ENCODE measurements around the gene PGRMC2. TPM values are rescaled to one million over a fixed set of nuclear protein-coding genes. Genes with fewer than 3 reads are reported as not detected.
A peak's percentile ranks its signal among the peaks of the same experiment; 100 is the strongest.

PGRMC2 gene
- total and polyA plus RNA-seq, 2 donors (not counting 1 experiment from before 2014, with no cell fraction given) = 30.4 to 95.6 TPM

- H4K20me1 ChIP-seq (ENCODE audit: control insufficient read depth, extremely low read depth, insufficient read depth, low read length) = no peaks in the 10 kb centered on the region
- DNase-seq (ENCODE audit: low read depth in 2 of 2) = no peak
- no peaks in the 10 kb centered on the region for H3K27me3 ChIP-seq (ENCODE audit: control insufficient read depth, insufficient read depth, low read length)
- no peak overlapping the region for H3K9ac ChIP-seq (ENCODE audit: insufficient read depth, low read length)
- no peak overlapping the region for H2AFZ ChIP-seq (ENCODE audit: low read length)
- H3K9me3 ChIP-seq (ENCODE audit: control insufficient read depth, insufficient read depth, low read depth, low read length) = no peaks in the 10 kb centered on the region
- H3K36me3 ChIP-seq (ENCODE audit: control insufficient read depth, insufficient read depth, low read length) = no peaks in the 10 kb centered on the region
- TF ChIP-seq CTCF (conservative IDR thresholded peaks at IDR 0.05 in 1 of 2, IDR thresholded peaks at IDR 0.05 in 1 of 2; ENCODE audit: low read depth in 1 of 2, low read length in 2 of 2) (no peak), EZH2 (IDR thresholded peaks at IDR 0.05; ENCODE audit: low read length, missing control alignments) (no peak)
- no peak overlapping the region for H3K4me3 ChIP-seq (replicated peaks in 1 of 4; ENCODE audit: control extremely low read depth in 1 of 4, insufficient read depth in 1 of 4, low read depth in 3 of 4, low read length in 4 of 4)
- no peaks in the 10 kb centered on the region for H3K79me2 ChIP-seq (ENCODE audit: control insufficient read depth, insufficient read depth, low read length)
- H3K27ac ChIP-seq (ENCODE audit: insufficient read depth, low read length) = no peak overlapping the region
- no peak overlapping the region for H3K4me2 ChIP-seq (ENCODE audit: extremely low read depth, insufficient read depth, low read length)
- H3K4me1 ChIP-seq (ENCODE audit: control insufficient read depth, extremely low read depth, insufficient read depth, low read length) = no peaks in the 10 kb centered on the region
These were observed 24.2 kb upstream of the PGRMC2 start for GRCh38 chr4:128311659-128312403.

- DNase-seq (ENCODE audit: low read depth in 2 of 2) = peak in 1 of 2 donors; percentile 63
- no peaks in the 10 kb centered on the region for H3K36me3 ChIP-seq (ENCODE audit: control insufficient read depth, insufficient read depth, low read length)
These were observed 22.7 kb upstream of the PGRMC2 start for GRCh38 chr4:128310266-128310697.

GRCh38 chr4:128309585-128309984 is 22.0 kb upstream of the PGRMC2 start:
- H3K27me3 ChIP-seq (ENCODE audit: control insufficient read depth, insufficient read depth, low read length) = no peaks in the 10 kb centered on the region
- H3K36me3 ChIP-seq (ENCODE audit: control insufficient read depth, insufficient read depth, low read length) = no peaks in the 10 kb centered on the region
- TF ChIP-seq EZH2 (IDR thresholded peaks at IDR 0.05; ENCODE audit: low read length, missing control alignments) (no peak), CTCF (conservative IDR thresholded peaks at IDR 0.05 in 1 of 2, IDR thresholded peaks at IDR 0.05 in 1 of 2; ENCODE audit: low read depth in 1 of 2, low read length in 2 of 2) (no peak)
- H3K9me3 ChIP-seq (ENCODE audit: control insufficient read depth, insufficient read depth, low read depth, low read length) = no peaks in the 10 kb centered on the region
- H4K20me1 ChIP-seq (ENCODE audit: control insufficient read depth, extremely low read depth, insufficient read depth, low read length) = no peaks in the 10 kb centered on the region
- H3K79me2 ChIP-seq (ENCODE audit: control insufficient read depth, insufficient read depth, low read length) = no peaks in the 10 kb centered on the region
- no peak overlapping the region for H3K27ac ChIP-seq (ENCODE audit: insufficient read depth, low read length)
- H2AFZ ChIP-seq (ENCODE audit: low read length) = no peak overlapping the region
- no peak for DNase-seq (ENCODE audit: low read depth in 2 of 2)
- H3K4me2 ChIP-seq (ENCODE audit: extremely low read depth, insufficient read depth, low read length) = no peak overlapping the region
- no peaks in the 10 kb centered on the region for H3K4me1 ChIP-seq (ENCODE audit: control insufficient read depth, extremely low read depth, insufficient read depth, low read length)
- no peak overlapping the region for H3K9ac ChIP-seq (ENCODE audit: insufficient read depth, low read length)
- H3K4me3 ChIP-seq (replicated peaks in 1 of 4; ENCODE audit: control extremely low read depth in 1 of 4, insufficient read depth in 1 of 4, low read depth in 3 of 4, low read length in 4 of 4) = no peak overlapping the region

More at GRCh38 chr4:128310266-128310697, 22.7 kb upstream of the PGRMC2 start:
- Histone ChIP-seq H3K4me3 (replicated peaks in 1 of 4; ENCODE audit: control extremely low read depth in 1 of 4, insufficient read depth in 1 of 4, low read depth in 3 of 4, low read length in 4 of 4) (no peak overlapping the region), H2AFZ (ENCODE audit: low read length) (no peak overlapping the region), H3K9ac (ENCODE audit: insufficient read depth, low read length) (no peak overlapping the region), H4K20me1 (ENCODE audit: control insufficient read depth, extremely low read depth, insufficient read depth, low read length) (no peaks in the 10 kb centered on the region), H3K79me2 (ENCODE audit: control insufficient read depth, insufficient read depth, low read length) (no peaks in the 10 kb centered on the region), H3K27me3 (ENCODE audit: control insufficient read depth, insufficient read depth, low read length) (no peaks in the 10 kb centered on the region), H3K27ac (ENCODE audit: insufficient read depth, low read length) (no peak overlapping the region), H3K4me1 (ENCODE audit: control insufficient read depth, extremely low read depth, insufficient read depth, low read length) (no peaks in the 10 kb centered on the region), H3K4me2 (ENCODE audit: extremely low read depth, insufficient read depth, low read length) (no peak overlapping the region), H3K9me3 (ENCODE audit: control insufficient read depth, insufficient read depth, low read depth, low read length) (no peaks in the 10 kb centered on the region)
- TF ChIP-seq EZH2 (IDR thresholded peaks at IDR 0.05; ENCODE audit: low read length, missing control alignments) (no peak), CTCF (conservative IDR thresholded peaks at IDR 0.05 in 1 of 2, IDR thresholded peaks at IDR 0.05 in 1 of 2; ENCODE audit: low read depth in 1 of 2, low read length in 2 of 2) (peak; percentile 11 to 42)
